ENCODE data around the gene PIGS. TPM values are rescaled to one million over a fixed set of nuclear protein-coding genes. Genes with fewer than 3 reads are reported as not detected.

Gene PIGS
- total and polyA plus RNA-seq, 9 of the 15 experiments (the other 6 are each of a cell fraction or from before 2014, with no cell fraction given), result 47.5 to 138 (median 57.6) TPM

DNA sequence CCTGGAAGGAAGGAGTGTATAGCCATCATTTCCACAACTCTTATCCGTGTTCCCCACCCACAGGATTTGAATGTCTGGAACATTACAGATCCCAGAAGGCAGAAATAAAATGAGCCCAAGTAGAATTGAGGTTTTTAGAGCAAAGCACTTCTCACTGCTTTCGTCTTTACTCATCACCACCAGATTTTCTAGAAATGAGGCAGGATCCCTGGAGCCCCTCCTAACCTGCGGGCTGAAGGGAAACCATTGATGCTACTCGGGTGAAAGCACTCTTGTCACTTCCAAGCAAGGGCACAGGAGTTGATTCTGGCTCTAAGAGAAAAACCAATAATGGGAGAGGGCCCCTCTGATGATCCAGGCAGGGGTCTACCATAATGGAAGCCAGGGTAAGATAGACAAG is 8.2 kb upstream of the PIGS start:
- DNase-seq (ENCODE audit: extremely low read depth in 1 of 4, low spot score in 3 of 4) (no peak), FAIRE-seq (no peak), ATAC-seq (no peak)
- WGBS (ENCODE audit: insufficient coverage, low coverage, missing lambda C conversion rate), result 87% methylated on average over 4 of the region's 4 CpGs
- Histone ChIP-seq H3K4me2 (ENCODE audit: insufficient read depth, low read length) (no peak overlapping the region), H3K79me2 (ENCODE audit: control insufficient read depth, insufficient read depth, low read length) (peaks cover 23% of the 10 kb centered on the region), H2AFZ (ENCODE audit: low read depth, low read length) (no peak overlapping the region), H3K27ac (ENCODE audit: extremely low read depth, low read depth, low read length) (no peak overlapping the region), H3K4me1 (replicated peaks in 1 of 2; ENCODE audit: control insufficient read depth in 2 of 2, insufficient read depth in 2 of 2, low read length in 2 of 2) (peaks cover 20 to 23% of the 10 kb centered on the region in 2 experiments), H3K9me3 (replicated peaks; ENCODE audit: control insufficient read depth, insufficient read depth, low read depth, low read length) (no peaks in the 10 kb centered on the region), H3K9ac (ENCODE audit: insufficient read depth in 1 of 2, low read depth in 2 of 2, low read length in 2 of 2) (no peak overlapping the region), H3K36me3 (ENCODE audit: control insufficient read depth, insufficient read depth, low read length) (peaks cover 80% of the 10 kb centered on the region), H3K4me3 (no peak overlapping the region), H3K9me1 (ENCODE audit: control insufficient read depth, insufficient read depth, low read length) (peaks cover 13% of the 10 kb centered on the region), H4K20me1 (replicated peaks; ENCODE audit: control insufficient read depth, insufficient read depth, low read length) (0 out of 2 replicates have a peak, but pooled peaks cover 9% of the 10 kb centered on the region), H3K27me3 (ENCODE audit: control insufficient read depth in 2 of 2, insufficient read depth in 2 of 2, low read length in 2 of 2) (no peaks in the 10 kb centered on the region)
- in situ Hi-C loops (cut with MboI) (loop anchor here (5.0 kb wide), 1 partner anchor 358 kb away; no protein-coding TSS in a partner anchor), intact Hi-C loops (cut with micrococcal nuclease) (no loop called here)
- ChIA-PET CTCF (ENCODE audit: low intra/inter-chr PET ratio) (no interaction called here), POLR2A (interaction anchor here (0.9 to 16.7 kb wide), 4 partner anchors 8 to 1490 kb away, joined by 3 to 274 read pairs (median 4); partner anchors contain the start of genes PIGS and SPAG5)
- BruUV-seq (replicated peaks), result no TSS peak
- TF ChIP-seq ZNF224 (CRISPR knock-in tag; IDR thresholded peaks at IDR 0.05) (0 out of 2 replicates have a peak, but pooled peaks have one; percentile 22), THRAP3 (IDR thresholded peaks at IDR 0.05; ENCODE audit: borderline replicate concordance) (no peak)

DNA sequence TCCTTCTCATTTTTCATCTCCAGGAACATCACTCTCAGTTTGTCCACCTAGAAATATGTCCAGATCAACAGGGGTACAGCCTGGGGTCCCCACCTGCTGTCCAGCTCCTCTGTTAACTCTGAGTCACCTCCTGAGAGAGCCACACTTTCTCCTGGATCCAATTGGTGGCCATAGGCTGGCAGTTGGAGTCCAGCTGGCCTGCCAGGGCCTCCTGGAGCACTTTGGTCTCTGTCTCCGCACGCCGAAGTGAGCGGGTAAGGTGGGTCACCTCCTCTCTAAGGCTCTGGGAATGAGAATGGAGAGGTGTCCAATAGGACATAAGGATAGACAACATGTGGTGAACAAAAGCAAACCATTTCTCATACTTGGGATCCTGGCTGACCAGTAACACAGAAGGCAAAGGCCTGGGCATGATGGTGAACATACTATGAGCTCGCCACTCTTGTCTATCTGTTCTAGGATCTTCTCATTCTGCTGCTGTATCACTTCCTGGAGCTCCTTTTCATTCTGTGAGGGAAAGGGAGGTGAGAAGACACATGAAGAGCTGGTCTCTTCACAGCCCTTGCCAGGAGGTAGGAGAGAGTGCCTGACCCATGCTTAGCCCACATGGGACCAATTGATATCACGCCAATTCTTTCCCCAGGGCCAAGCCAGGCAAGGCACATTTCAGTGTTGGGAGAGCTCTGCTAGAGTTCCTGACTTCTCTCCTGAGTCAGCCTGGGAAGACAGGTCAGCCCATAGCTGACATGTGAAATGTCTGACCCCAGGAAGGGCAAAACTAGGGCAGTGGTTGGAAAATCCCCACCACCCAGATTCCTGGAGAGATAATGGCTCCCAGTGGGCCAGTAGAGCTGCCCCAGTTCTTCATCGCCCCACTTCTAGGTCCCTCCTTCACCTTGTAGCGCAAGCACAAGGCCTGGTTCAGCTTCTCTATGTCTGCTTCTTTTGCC is 7.2 kb upstream of the PIGS start:
- in situ Hi-C loops (cut with MboI) (loop anchor here (5.0 kb wide), 1 partner anchor 359 kb away; no protein-coding TSS in a partner anchor), intact Hi-C loops (cut with micrococcal nuclease) (no loop called here)
- H3K9me3 ChIP-seq (replicated peaks; ENCODE audit: control insufficient read depth, insufficient read depth, low read depth, low read length), result no peaks in the 10 kb centered on the region
- peaks cover 20 to 24% of the 10 kb centered on the region in 2 experiments for H3K4me1 ChIP-seq (replicated peaks in 1 of 2; ENCODE audit: control insufficient read depth in 2 of 2, insufficient read depth in 2 of 2, low read length in 2 of 2)
- FAIRE-seq, result no peak
- H3K36me3 ChIP-seq (ENCODE audit: control insufficient read depth, insufficient read depth, low read length), result peaks cover 80% of the 10 kb centered on the region
- peak overlapping the region; percentile 91; the same call in 2 of the 3 replicates for H3K27ac ChIP-seq (ENCODE audit: extremely low read depth, low read depth, low read length)
- H3K9ac ChIP-seq (ENCODE audit: insufficient read depth in 1 of 2, low read depth in 2 of 2, low read length in 2 of 2), result peak overlapping the region in 1 of 2 experiments; percentile 33; a peak in 1 of 4 replicates
- no peak for ATAC-seq
- H2AFZ ChIP-seq (ENCODE audit: low read depth, low read length), result no peak overlapping the region
- H3K4me2 ChIP-seq (ENCODE audit: insufficient read depth, low read length), result no peak overlapping the region
- 0 out of 2 replicates have a peak, but pooled peaks cover 10% of the 10 kb centered on the region for H4K20me1 ChIP-seq (replicated peaks; ENCODE audit: control insufficient read depth, insufficient read depth, low read length)
- 87% methylated on average over 8 of the region's 8 CpGs for WGBS (ENCODE audit: insufficient coverage, low coverage, missing lambda C conversion rate)
- ChIA-PET POLR2A (interaction anchor here (0.6 to 16.7 kb wide), 10 partner anchors 8 to 1591 kb away, joined by 3 to 274 read pairs (median 3); partner anchors contain the start of genes FLOT2, SPAG5 and UNC119), CTCF (ENCODE audit: low intra/inter-chr PET ratio) (no interaction called here)
- BruUV-seq (replicated peaks), result no TSS peak
- no peak overlapping the region for H3K4me3 ChIP-seq
- no peak for DNase-seq (ENCODE audit: extremely low read depth in 1 of 4, low spot score in 3 of 4)
- H3K79me2 ChIP-seq (ENCODE audit: control insufficient read depth, insufficient read depth, low read length), result peaks cover 23% of the 10 kb centered on the region
- peaks cover 18% of the 10 kb centered on the region for H3K9me1 ChIP-seq (ENCODE audit: control insufficient read depth, insufficient read depth, low read length)
- H3K27me3 ChIP-seq (ENCODE audit: control insufficient read depth in 2 of 2, insufficient read depth in 2 of 2, low read length in 2 of 2), result no peaks in the 10 kb centered on the region
- TF ChIP-seq, protein P1, sequence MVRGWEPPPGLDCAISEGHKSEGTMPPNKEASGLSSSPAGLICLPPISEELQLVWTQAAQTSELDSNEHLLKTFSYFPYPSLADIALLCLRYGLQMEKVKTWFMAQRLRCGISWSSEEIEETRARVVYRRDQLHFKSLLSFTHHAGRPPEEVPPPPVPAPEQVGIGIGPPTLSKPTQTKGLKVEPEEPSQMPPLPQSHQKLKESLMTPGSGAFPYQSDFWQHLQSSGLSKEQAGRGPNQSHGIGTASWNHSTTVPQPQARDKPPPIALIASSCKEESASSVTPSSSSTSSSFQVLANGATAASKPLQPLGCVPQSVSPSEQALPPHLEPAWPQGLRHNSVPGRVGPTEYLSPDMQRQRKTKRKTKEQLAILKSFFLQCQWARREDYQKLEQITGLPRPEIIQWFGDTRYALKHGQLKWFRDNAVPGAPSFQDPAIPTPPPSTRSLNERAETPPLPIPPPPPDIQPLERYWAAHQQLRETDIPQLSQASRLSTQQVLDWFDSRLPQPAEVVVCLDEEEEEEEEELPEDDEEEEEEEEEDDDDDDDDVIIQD (CRISPR knock-in tag; IDR thresholded peaks at IDR 0.05), result no peak
- no peak for TF ChIP-seq NFATC3 (IDR thresholded peaks at IDR 0.05)
- TF ChIP-seq ZNF263 (CRISPR knock-in tag; IDR thresholded peaks at IDR 0.05; ENCODE audit: borderline replicate concordance), result no peak
- no peak for TF ChIP-seq RHOXF2B (CRISPR knock-in tag; conservative IDR thresholded peaks at IDR 0.05)
- TF ChIP-seq XRCC5 (IDR thresholded peaks at IDR 0.05; ENCODE audit: low read depth, low read length), result no peak
- no peak for TF ChIP-seq MBD1 (CRISPR knock-in tag; IDR thresholded peaks at IDR 0.05)
- no peak for TF ChIP-seq TSC22D4 (tag; IDR thresholded peaks at IDR 0.05)
- no peak for TF ChIP-seq TFAM (CRISPR knock-in tag; conservative IDR thresholded peaks at IDR 0.05)
- TF ChIP-seq HNRNPK (IDR thresholded peaks at IDR 0.05; ENCODE audit: low read depth, low read length, poor library complexity, severe bottlenecking), result no peak
